ENCODE measurements around the gene FITM1.

The FITM1 gene

GRCh38 chr14:24139272-24139934 lies 8.9 kb downstream of the FITM1 start:
- no peak for DNase-seq (ENCODE audit: low read depth in 2 of 2)

- DNase-seq (ENCODE audit: low read depth in 2 of 2) = peak; percentile 99 to 100
These were observed 10.8 kb downstream of the FITM1 start, which contains the start of gene EMC9 for GRCh38 chr14:24141097-24141880. Gene EMC9, minus strand, starts transcription at chr14:24141591. Its CDS starts 287 bp downstream, at chr14:24141304.

DNA sequence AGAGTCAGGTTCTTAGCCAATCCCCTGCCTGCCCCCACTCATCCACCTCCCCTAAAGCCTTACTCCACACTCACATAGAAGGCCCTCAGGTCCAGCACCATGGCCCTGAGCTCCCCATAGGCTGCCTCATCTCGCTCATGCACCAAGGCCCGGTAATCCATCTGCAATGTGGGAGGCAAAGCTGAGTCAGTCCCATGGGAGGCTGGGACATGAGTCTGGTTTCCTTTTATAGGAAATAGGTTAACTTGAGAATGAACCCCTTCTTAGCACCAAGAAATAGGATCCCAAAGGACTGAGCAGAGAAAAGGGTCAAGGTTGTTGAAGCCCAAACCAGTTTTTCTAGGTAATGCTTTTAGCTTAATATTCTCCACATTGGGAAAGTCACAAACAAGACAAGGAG lies 13.1 kb downstream of the FITM1 start:
- DNase-seq (ENCODE audit: low read depth in 2 of 2) = no peak

DNA sequence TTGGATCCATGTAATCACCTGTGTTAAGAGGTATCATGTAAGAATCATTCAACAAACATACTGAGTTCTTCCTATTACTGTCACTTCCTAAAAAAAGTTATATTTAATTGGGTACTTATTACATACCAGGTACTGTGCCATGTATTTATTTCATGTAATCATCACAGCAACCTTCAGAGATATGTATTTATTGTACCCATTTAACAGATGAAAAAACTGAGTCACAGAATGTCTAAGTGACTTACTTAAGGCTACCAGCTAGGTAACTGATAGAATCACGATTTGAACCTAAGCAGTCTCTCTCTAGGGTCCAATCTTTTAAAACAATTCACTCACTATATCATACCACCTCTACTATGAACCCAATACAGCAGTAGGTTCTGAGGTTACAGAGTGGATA lies 14.0 kb downstream of the FITM1 start:
- DNase-seq (ENCODE audit: low read depth in 2 of 2) = no peak

DNA sequence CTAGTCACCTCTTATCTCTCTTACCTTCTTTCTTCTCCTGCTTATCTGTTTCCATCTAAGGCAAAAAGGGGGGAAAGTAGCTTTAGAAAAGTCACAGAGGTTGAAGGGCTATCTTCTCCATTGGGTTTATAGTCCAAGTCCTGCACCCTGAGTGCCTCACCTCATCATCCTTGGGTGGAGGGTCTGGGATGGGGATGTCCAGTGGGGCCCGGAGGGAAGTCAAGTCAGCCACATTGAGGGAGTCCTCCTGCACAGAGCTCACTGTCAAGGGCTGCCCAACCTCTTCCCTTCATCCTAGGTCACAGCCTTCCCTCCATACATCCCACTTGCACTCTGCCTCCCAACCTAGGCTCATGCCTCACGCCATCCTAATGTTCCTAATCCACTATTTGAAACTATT lies 14.8 kb downstream of the FITM1 start:
- no peak for DNase-seq (ENCODE audit: low read depth in 2 of 2)

- DNase-seq (ENCODE audit: low read depth in 2 of 2) = no peak
These were observed 15.4 kb downstream of the FITM1 start for GRCh38 chr14:24145690-24146452.

- peak; percentile 86 to 92 for DNase-seq (ENCODE audit: low read depth in 2 of 2)
These were observed 16.1 kb downstream of the FITM1 start, which contains the start of gene PSME2 for GRCh38 chr14:24146453-24146977. Gene PSME2, minus strand, starts transcription at chr14:24146610. Its CDS starts 29 bp downstream, at chr14:24146581.

- DNase-seq (ENCODE audit: low read depth in 2 of 2) = peak; percentile 95 to 100
These were observed 16.7 kb downstream of the FITM1 start, which contains the start of gene RNF31 for GRCh38 chr14:24146978-24147760. Gene RNF31, plus strand, starts transcription at chr14:24147498. Its CDS starts 201 bp downstream, at chr14:24147699.

- no peak for DNase-seq (ENCODE audit: low read depth in 2 of 2)
These were observed 17.4 kb downstream of the FITM1 start for GRCh38 chr14:24147761-24148428.

DNA sequence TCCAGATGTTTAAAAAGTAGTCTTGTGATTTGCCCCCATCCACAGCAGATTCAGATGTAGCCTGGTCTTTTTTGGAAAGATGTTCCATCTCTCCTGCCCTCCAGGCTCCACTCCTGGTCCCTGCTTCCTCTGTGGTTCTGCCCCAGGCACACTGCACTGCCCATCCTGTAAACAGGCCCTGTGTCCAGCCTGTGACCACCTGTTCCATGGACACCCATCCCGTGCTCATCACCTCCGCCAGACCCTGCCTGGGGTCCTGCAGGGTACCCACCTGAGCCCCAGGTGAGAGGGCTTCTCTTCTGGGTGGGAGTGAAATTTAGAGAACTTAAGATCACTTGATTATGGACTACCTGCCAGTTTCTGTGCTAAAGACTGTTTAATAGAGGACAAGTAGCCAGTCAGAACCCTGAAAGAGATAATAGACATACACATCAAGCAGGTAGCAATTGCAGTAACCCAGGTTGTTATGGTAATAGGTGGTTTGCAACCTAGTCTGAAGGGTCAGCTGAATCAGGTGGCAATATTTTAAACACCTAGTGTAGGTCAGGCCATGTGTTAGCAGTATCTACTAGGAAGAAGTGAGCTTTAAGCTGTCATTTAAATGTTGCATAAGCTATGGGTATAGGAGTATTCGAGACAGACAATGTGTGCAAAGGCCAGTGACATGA lies 19.0 kb downstream of the FITM1 start:
- DNase-seq (ENCODE audit: low read depth in 2 of 2) = no peak

- DNase-seq (ENCODE audit: low read depth in 2 of 2) = no peak
These were observed 19.6 kb downstream of the FITM1 start for GRCh38 chr14:24150061-24150460.

- DNase-seq (ENCODE audit: low read depth in 2 of 2) = no peak
These were observed 20.1 kb downstream of the FITM1 start for GRCh38 chr14:24150567-24150966.

DNA sequence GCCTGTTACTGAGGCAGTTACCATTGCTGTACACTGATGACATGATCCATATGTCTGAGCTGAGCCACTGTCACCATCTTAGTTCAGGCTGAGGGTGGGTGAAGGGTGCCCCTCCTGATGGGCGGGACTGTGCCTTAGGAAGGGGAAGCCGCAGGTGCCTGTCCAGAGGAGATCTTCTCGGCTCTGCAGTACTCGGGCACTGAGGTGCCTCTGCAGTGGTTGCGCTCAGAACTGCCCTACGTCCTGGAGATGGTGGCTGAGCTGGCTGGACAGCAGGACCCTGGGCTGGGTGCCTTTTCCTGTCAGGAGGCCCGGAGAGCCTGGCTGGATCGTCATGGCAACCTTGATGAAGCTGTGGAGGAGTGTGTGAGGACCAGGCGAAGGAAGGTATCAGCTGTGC lies 20.5 kb downstream of the FITM1 start:
- DNase-seq (ENCODE audit: low read depth in 2 of 2) = no peak

GRCh38 chr14:24151404-24152080 lies 21.1 kb downstream of the FITM1 start:
- DNase-seq (ENCODE audit: low read depth in 2 of 2) = no peak

DNA sequence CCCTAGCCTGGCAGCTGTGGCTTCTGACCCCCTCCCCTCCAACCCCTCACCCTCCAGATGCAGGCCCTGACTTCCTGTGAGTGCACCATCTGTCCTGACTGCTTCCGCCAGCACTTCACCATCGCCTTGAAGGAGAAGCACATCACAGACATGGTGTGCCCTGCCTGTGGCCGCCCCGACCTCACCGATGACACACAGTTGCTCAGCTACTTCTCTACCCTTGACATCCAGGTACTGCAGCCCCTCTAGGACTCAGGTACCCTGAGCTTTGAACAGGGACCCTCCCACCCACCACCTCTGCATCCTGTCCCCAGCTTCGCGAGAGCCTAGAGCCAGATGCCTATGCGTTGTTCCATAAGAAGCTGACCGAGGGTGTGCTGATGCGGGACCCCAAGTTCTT lies 24.6 kb downstream of the FITM1 start:
- DNase-seq (ENCODE audit: low read depth in 2 of 2) = no peak

DNA sequence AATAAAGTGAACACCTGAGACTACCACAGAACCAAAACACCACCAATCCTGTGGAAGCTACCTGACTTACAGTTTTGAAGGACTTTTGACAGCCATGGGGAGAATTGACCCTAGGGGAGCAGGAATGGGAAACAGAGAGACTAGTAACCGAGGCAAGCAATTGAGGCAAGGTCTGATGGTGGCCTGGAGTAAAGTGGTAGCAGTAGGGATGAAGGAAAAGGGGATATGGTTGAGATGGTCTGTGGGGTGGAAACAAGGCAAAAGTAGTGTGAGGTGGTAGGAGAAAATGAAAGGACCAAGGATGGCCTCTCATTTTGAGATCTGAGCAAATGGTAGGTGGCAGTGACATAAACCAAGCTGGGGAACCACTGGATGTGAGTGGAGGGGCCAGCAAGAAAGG lies 26.4 kb downstream of the FITM1 start:
- no peak for DNase-seq (ENCODE audit: low read depth in 2 of 2)

GRCh38 chr14:24157331-24157730 lies 26.9 kb downstream of the FITM1 start:
- DNase-seq (ENCODE audit: low read depth in 2 of 2) = no peak

DNA sequence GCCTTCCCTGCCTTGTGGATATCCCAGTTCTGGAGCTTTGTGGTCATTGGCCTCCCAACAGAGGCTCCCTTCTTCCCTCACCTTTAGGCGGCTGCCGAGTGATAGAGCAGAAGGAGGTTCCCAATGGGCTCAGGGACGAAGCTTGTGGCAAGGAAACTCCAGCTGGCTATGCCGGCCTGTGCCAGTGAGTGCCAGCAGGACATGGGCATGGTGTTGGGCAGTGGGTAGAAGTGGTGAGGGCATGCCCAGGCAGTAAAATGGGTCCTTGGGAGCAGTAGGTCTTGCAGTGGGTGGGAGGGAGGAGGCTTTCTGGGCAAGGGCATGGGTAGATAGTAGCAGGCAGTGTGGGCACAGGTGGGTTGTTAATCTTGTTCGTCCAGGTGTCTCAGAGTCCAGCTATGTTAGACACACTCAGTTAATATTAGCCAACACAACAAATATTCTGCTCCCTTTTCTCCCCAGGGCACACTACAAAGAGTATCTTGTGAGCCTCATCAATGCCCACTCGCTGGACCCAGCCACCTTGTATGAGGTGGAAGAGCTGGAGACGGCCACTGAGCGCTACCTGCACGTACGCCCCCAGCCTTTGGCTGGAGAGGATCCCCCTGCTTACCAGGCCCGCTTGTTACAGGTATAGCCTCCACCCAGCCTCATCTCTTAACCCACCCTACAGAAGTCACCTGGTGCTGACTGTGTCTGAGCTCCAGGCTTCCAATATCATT lies 29.5 kb downstream of the FITM1 start:
- DNase-seq (ENCODE audit: low read depth in 2 of 2) = no peak

DNA sequence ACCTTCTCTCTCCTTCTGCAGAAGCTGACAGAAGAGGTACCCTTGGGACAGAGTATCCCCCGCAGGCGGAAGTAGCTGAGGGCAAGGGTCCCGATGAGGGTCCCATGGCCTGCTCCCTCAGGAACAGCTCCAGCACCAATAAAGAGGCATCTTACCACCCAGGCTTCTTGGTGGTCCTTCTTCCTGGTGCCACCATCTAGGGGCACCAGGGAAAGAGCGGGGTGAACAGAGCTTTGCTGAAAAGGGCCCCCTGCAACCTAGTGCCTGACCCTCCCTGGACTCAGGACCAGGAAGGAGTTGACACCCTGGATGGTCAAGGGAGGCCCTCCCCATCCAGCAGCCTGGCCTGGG lies 30.0 kb downstream of the FITM1 start:
- no peak for DNase-seq (ENCODE audit: low read depth in 2 of 2)

Measured in stimulated activated CD4-positive, alpha-beta T cell treated with anti-CD3 and anti-CD28 coated beads, Interleukin-4, amount 100 ng/mL, for 48 hours (primary cell).